WTC11 (cell line): ENCODE data around the gene NALCN. TPM values are rescaled to one million over a fixed set of nuclear protein-coding genes. Genes with fewer than 3 reads are reported as not detected.

Experiments
- ATAC-seq: fragments of 200-7000 bp; cut with Tn5 transposase; 2 replicates; pipeline ENCODE4 v1.10.0; 2021; ENCODE audit warnings: mild to moderate bottlenecking, moderate library complexity
- CTCF ChIA-PET: fragments of 300-600 bp; sonication (Branson Sonifier 250); formaldehyde crosslinking; loops from one replicate; lab custom pipeline; 2021; ENCODE audit warnings: antibody characterized with exemption; lab: Charles Lee
- POLR2A ChIA-PET: fragments of 350-600 bp; sonication (Branson Sonifier 250); formaldehyde crosslinking; loops from one replicate; lab custom pipeline; 2021; ENCODE audit warnings: antibody characterized with exemption; lab: Charles Lee
- DNase-seq: peaks from one replicate; pipeline ENCODE4 v3.0.0; 2021; ENCODE audit warnings: low spot score
- H3K27ac Mint-ChIP-seq: 2 replicates; pipeline ENCODE4 v1.8.0; 2021; ENCODE audit warnings: mixed read lengths
- H3K27me3 Mint-ChIP-seq: 2 replicates; pipeline ENCODE4 v1.8.0; 2021; ENCODE audit warnings: low read depth, mild to moderate bottlenecking, moderate library complexity, mixed read lengths
- H3K36me3 Mint-ChIP-seq: 2 replicates; pipeline ENCODE4 v1.8.0; 2021; ENCODE audit warnings: mixed read lengths
- H3K4me1 Mint-ChIP-seq: 2 replicates; pipeline ENCODE4 v1.8.0; 2022; ENCODE audit warnings: mixed read lengths
- H3K4me3 Mint-ChIP-seq: 2 replicates; pipeline ENCODE4 v1.8.0; 2021; ENCODE audit warnings: mild to moderate bottlenecking, moderate library complexity, mixed read lengths
- H3K9me3 Mint-ChIP-seq: 2 replicates; pipeline ENCODE4 v1.8.0; 2021; ENCODE audit warnings: mixed read lengths
- EMX1 ChIP-seq: fragments of 250-450 bp; sonication (Bioruptor Pico); IDR thresholded peaks from 2 replicates; pipeline ENCODE4 v1.8.0; 2021; ENCODE audit warnings: mild to moderate bottlenecking
- ETV6 ChIP-seq: sonication (generic); formaldehyde crosslinking; IDR thresholded peaks from 2 replicates; pipeline ENCODE4 v1.8.1; 2022; ENCODE audit warnings: mild to moderate bottlenecking, missing genetic modification reagents
- GABPB1 ChIP-seq: sonication (generic); formaldehyde crosslinking; IDR thresholded peaks from 2 replicates; pipeline ENCODE4 v1.8.1; 2023; ENCODE audit warnings: mild to moderate bottlenecking, missing genetic modification reagents
- GRHL2 ChIP-seq: fragments of 250-450 bp; sonication (Bioruptor Pico); IDR thresholded peaks from 2 replicates; pipeline ENCODE4 v1.8.0; 2022; ENCODE audit warnings: mild to moderate bottlenecking, moderate library complexity; ENCODE audit not compliant: insufficient replicate concordance, severe bottlenecking
- KAT7 ChIP-seq: sonication (generic); formaldehyde crosslinking; IDR thresholded peaks from 2 replicates; pipeline ENCODE4 v1.8.1; 2023; ENCODE audit warnings: missing genetic modification reagents, mild to moderate bottlenecking, borderline replicate concordance
- MXD4 ChIP-seq: fragments of 250-450 bp; sonication (Bioruptor Pico); IDR thresholded peaks from 2 replicates; pipeline ENCODE4 v1.8.0; 2021; ENCODE audit warnings: mild to moderate bottlenecking, moderate library complexity, borderline replicate concordance
- MYBL2 ChIP-seq: sonication (generic); formaldehyde crosslinking; IDR thresholded peaks from 2 replicates; pipeline ENCODE4 v1.8.1; 2023; ENCODE audit warnings: mild to moderate bottlenecking, moderate library complexity, missing genetic modification reagents
- NFE2L1 ChIP-seq: sonication (generic); formaldehyde crosslinking; IDR thresholded peaks from 2 replicates; pipeline ENCODE4 v1.8.1; 2023; ENCODE audit warnings: missing genetic modification reagents
- PRRX2 ChIP-seq: fragments of 250-450 bp; sonication (Bioruptor Pico); IDR thresholded peaks from 2 replicates; pipeline ENCODE4 v1.8.0; 2021; ENCODE audit warnings: mild to moderate bottlenecking
- SMAD3 ChIP-seq: sonication (generic); formaldehyde crosslinking; IDR thresholded peaks from 2 replicates; pipeline ENCODE4 v1.8.0; 2022; ENCODE audit warnings: missing genetic modification reagents, mild to moderate bottlenecking, borderline replicate concordance
- STAT6 ChIP-seq: sonication (generic); formaldehyde crosslinking; conservative IDR thresholded peaks from 2 replicates; pipeline ENCODE4 v1.8.1; 2023; ENCODE audit warnings: mild to moderate bottlenecking, low read depth, missing genetic modification reagents, moderate library complexity
- TEAD1 ChIP-seq: sonication (generic); formaldehyde crosslinking; IDR thresholded peaks from 2 replicates; pipeline ENCODE4 v1.8.0; 2022; ENCODE audit warnings: mild to moderate bottlenecking, missing genetic modification reagents
- ZBTB21 ChIP-seq: sonication (generic); formaldehyde crosslinking; IDR thresholded peaks from 2 replicates; pipeline ENCODE4 v1.8.1; 2023; ENCODE audit warnings: mild to moderate bottlenecking, missing genetic modification reagents, borderline replicate concordance
- ZNF121 ChIP-seq: sonication (generic); formaldehyde crosslinking; IDR thresholded peaks from 2 replicates; pipeline ENCODE4 v1.8.0; 2023; ENCODE audit warnings: missing genetic modification reagents
- ZNF219 ChIP-seq: sonication (generic); formaldehyde crosslinking; IDR thresholded peaks from 2 replicates; pipeline ENCODE4 v1.8.0; 2023; ENCODE audit warnings: missing genetic modification reagents, mild to moderate bottlenecking, borderline replicate concordance
- ZSCAN18 ChIP-seq: fragments of 250-450 bp; sonication (Bioruptor Pico); IDR thresholded peaks from 2 replicates; pipeline ENCODE4 v2.1.2; 2022; ENCODE audit warnings: mild to moderate bottlenecking, moderate library complexity
- total RNA-seq: library from RNA; stranded (reverse); gene quantifications from 3 replicates; pipeline ENCODE4 v1.2.3, GENCODE V29; 2021
- TF ChIP-seq, protein P1 (sequence below): fragments of 250-450 bp; sonication (Bioruptor Pico); IDR thresholded peaks from 2 replicates; pipeline ENCODE4 v1.9.0; 2021; ENCODE audit warnings: moderate library complexity, mild to moderate bottlenecking, inconsistent platforms, borderline replicate concordance
- TF ChIP-seq, protein P2 (sequence below): sonication (generic); formaldehyde crosslinking; IDR thresholded peaks from 2 replicates; pipeline ENCODE4 v1.8.1; 2022; ENCODE audit warnings: mild to moderate bottlenecking, missing genetic modification reagents, moderate library complexity, borderline replicate concordance

NALCN gene
- total RNA-seq, 1 experiment from 2014 or later: 0.33 TPM

DNA sequence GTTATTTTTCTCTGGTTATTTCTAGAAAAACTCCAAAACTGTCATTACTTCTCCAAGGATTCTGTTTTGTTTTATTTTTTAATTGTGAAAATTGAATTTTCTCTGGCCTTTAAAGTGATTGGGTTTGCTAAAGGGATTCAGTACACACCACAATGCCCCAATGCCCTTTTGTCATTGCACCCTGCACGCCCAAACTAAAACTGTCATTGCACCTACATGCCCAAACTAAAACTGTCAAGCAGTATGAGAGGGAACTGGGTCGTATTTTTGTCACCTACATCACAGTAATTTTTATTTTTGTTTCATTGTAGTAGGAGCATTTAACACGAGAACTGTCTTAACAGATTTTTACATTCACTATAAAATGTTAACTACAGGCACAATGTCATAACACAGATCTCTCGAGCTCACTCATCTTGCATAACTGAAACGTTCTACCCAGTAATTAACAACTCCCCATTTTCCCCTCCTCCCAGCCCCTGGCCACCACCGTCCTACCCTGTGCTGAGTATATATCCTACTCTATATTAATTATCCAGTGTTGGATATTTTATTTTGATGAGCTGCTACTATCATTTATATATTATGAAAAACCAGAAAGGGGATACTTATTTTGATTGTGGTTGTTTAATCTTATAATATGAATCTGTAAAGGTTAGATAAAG, 7.2 kb downstream of the NALCN start (continued):
- no peak for TF ChIP-seq ZSCAN18 (CRISPR knock-in tag)
- TF ChIP-seq, all 79 proteins: peak for 0

DNA sequence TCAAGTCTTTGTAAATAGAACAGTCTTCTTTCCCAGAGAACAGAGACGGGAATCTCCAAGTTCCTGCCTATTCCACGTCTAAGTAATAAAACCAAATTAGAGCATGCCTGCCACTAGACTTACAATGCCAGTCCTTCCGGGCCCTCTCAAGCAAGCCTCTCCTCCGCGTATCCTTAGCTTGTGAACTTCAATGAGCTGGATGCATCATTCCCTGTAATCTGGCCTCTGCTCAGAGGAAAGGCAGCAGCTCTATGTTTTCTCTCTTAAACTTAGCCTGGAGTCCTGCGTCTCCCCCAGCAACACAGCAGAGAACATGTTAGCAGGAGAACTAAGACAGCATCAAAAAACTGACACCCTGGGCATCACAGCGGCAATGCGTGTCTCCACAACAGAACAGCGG, 8.2 kb downstream of the NALCN start:
- H3K27me3 Mint-ChIP-seq: no peaks in the 10 kb centered on the region; the same call in 1 of the 2 replicates
- peaks cover 4% of the 10 kb centered on the region; the same call in 1 of the 2 replicates for H3K9me3 Mint-ChIP-seq
- peaks cover 14% of the 10 kb centered on the region for H3K4me1 Mint-ChIP-seq
- ChIA-PET POLR2A (no interaction called here), CTCF (no interaction called here)
- TF ChIP-seq GABPB1: no peak
- TF ChIP-seq EMX1 (CRISPR knock-in tag): no peak
- no peak for TF ChIP-seq ZBTB21 (CRISPR knock-in tag)
- no peak for TF ChIP-seq ETV6 (CRISPR knock-in tag)
- TF ChIP-seq PRRX2 (CRISPR knock-in tag): no peak
- TF ChIP-seq ZNF219: no peak
- TF ChIP-seq GRHL2 (CRISPR knock-in tag): no peak
- no peak for TF ChIP-seq SMAD3
- TF ChIP-seq KAT7 (CRISPR knock-in tag): no peak
- no peak for TF ChIP-seq NFE2L1 (CRISPR knock-in tag)
- TF ChIP-seq MYBL2 (CRISPR knock-in tag): no peak
- TF ChIP-seq, protein P1, sequence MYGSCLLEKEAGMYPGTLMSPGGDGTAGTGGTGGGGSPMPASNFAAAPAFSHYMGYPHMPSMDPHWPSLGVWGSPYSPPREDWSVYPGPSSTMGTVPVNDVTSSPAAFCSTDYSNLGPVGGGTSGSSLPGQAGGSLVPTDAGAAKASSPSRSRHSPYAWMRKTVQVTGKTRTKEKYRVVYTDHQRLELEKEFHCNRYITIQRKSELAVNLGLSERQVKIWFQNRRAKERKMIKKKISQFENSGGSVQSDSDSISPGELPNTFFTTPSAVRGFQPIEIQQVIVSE (CRISPR knock-in tag): no peak
- no peak for TF ChIP-seq ZSCAN18 (CRISPR knock-in tag)
- TF ChIP-seq MXD4 (CRISPR knock-in tag): no peak
- TF ChIP-seq, protein P2, sequence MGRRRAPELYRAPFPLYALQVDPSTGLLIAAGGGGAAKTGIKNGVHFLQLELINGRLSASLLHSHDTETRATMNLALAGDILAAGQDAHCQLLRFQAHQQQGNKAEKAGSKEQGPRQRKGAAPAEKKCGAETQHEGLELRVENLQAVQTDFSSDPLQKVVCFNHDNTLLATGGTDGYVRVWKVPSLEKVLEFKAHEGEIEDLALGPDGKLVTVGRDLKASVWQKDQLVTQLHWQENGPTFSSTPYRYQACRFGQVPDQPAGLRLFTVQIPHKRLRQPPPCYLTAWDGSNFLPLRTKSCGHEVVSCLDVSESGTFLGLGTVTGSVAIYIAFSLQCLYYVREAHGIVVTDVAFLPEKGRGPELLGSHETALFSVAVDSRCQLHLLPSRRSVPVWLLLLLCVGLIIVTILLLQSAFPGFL (CRISPR knock-in tag): no peak
- no peak for TF ChIP-seq TEAD1
- TF ChIP-seq ZNF121: no peak
- TF ChIP-seq STAT6: no peak
- DNase-seq (no peak), ATAC-seq (no peak)
- H3K27ac Mint-ChIP-seq: no peak overlapping the region
- no peak overlapping the region for H3K4me3 Mint-ChIP-seq
- H3K36me3 Mint-ChIP-seq: no peaks in the 10 kb centered on the region
